Measurements from ENCODE around the gene TSPAN12.

DNA sequence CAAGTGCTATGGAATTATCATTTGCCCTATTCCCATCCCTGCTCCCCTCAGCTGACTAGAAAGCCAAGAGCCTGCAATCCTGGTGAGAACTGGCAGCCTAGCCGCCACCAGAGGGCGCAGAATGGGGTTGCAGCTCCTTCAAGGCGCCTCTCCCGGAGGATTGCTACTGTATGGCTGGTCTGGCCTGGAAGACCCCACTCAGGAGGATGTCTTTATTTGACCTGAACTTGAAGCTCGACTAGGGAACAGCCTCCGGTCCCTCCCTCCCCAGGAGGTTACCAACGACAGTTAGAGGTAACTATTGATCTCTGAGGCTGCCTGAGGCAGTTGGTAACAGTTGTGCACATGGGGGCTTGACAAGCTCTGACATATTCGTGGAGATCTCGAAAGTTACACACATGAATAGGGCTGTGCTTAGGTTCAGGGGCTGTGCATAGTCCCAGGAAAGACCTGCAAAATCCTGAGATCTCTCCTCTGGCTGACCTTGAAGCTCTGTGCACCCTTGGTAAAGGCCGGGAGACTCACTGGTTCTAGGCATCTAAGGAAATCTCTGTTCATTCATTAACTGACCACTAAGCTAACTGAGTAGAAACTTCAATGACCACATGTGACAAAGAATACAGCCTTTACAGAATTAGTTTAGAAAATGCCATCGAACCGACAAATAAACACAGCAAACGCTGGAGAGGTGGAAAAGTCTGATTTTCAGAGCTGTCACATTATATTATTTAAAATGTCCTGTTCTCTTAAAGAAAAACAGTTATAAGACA lies 65.7 kb downstream of the TSPAN12 start:
- TF ChIP-seq, protein P1, sequence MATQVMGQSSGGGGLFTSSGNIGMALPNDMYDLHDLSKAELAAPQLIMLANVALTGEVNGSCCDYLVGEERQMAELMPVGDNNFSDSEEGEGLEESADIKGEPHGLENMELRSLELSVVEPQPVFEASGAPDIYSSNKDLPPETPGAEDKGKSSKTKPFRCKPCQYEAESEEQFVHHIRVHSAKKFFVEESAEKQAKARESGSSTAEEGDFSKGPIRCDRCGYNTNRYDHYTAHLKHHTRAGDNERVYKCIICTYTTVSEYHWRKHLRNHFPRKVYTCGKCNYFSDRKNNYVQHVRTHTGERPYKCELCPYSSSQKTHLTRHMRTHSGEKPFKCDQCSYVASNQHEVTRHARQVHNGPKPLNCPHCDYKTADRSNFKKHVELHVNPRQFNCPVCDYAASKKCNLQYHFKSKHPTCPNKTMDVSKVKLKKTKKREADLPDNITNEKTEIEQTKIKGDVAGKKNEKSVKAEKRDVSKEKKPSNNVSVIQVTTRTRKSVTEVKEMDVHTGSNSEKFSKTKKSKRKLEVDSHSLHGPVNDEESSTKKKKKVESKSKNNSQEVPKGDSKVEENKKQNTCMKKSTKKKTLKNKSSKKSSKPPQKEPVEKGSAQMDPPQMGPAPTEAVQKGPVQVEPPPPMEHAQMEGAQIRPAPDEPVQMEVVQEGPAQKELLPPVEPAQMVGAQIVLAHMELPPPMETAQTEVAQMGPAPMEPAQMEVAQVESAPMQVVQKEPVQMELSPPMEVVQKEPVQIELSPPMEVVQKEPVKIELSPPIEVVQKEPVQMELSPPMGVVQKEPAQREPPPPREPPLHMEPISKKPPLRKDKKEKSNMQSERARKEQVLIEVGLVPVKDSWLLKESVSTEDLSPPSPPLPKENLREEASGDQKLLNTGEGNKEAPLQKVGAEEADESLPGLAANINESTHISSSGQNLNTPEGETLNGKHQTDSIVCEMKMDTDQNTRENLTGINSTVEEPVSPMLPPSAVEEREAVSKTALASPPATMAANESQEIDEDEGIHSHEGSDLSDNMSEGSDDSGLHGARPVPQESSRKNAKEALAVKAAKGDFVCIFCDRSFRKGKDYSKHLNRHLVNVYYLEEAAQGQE (IDR thresholded peaks at IDR 0.05; ENCODE audit: borderline replicate concordance) = no peak
- no peak for TF ChIP-seq POLR2AphosphoS5 (IDR thresholded peaks at IDR 0.05)
- peak; percentile 72 for TF ChIP-seq CTCF (IDR thresholded peaks at IDR 0.05; ENCODE audit: poor library complexity, severe bottlenecking)
- no peak for TF ChIP-seq EZH2 (IDR thresholded peaks at IDR 0.05; ENCODE audit: borderline replicate concordance, insufficient read depth, low read length, poor library complexity, severe bottlenecking)
- no peak for TF ChIP-seq MXI1 (conservative IDR thresholded peaks at IDR 0.05; ENCODE audit: poor library complexity, severe bottlenecking)
- TF ChIP-seq TAF1 (IDR thresholded peaks at IDR 0.05; ENCODE audit: low read depth) = no peak
